Karpas-422 (cell line): ENCODE results near the gene SPRED1. TPM values are rescaled to one million over a fixed set of nuclear protein-coding genes. Genes with fewer than 3 reads are reported as not detected.

Experiments
- DNase-seq: peaks from one replicate; pipeline ENCODE4 v3.0.0-alpha.2; 2015
- H2AFZ ChIP-seq: fragments of 200-600 bp; sonication (generic); 2 replicates; pipeline ENCODE4 v1.6.1; 2014; ENCODE audit warnings: antibody characterized with exemption, low read length, mixed read lengths
- H3K27ac ChIP-seq: fragments of 200-600 bp; sonication (generic); 2 replicates; pipeline ENCODE4 v1.5.1; 2014; ENCODE audit warnings: mild to moderate bottlenecking, low read length, moderate library complexity
- H3K27me3 ChIP-seq: fragments of 200-600 bp; sonication (generic); 2 replicates; pipeline ENCODE4 v1.6.1; 2014; ENCODE audit warnings: low read length, mixed read lengths
- H3K36me3 ChIP-seq: fragments of 200-600 bp; sonication (generic); 2 replicates; pipeline ENCODE4 v1.6.1; 2014; ENCODE audit warnings: low read length, mixed read lengths; ENCODE audit not compliant: insufficient read depth
- H3K4me1 ChIP-seq: fragments of 200-600 bp; sonication (generic); 2 replicates; pipeline ENCODE4 v1.6.1; 2014; ENCODE audit warnings: mild to moderate bottlenecking, low read length, mixed read lengths
- H3K4me2 ChIP-seq: fragments of 200-600 bp; sonication (generic); 2 replicates; pipeline ENCODE4 v1.6.1; 2014; ENCODE audit warnings: low read length, low read depth, mild to moderate bottlenecking; ENCODE audit not compliant: poor library complexity, severe bottlenecking
- H3K4me3 ChIP-seq: fragments of 200-600 bp; sonication (generic); 2 replicates; pipeline ENCODE4 v1.5.1; 2014; ENCODE audit warnings: mild to moderate bottlenecking, antibody characterized with exemption, low read length, mixed read lengths
- H3K79me2 ChIP-seq: fragments of 200-600 bp; sonication (generic); 2 replicates; pipeline ENCODE4 v1.6.1; 2014; ENCODE audit warnings: mild to moderate bottlenecking, low read length, mixed read lengths
- H3K9ac ChIP-seq: fragments of 200-600 bp; sonication (generic); 2 replicates; pipeline ENCODE4 v1.6.0; 2014; ENCODE audit warnings: low read length
- H3K9me2 ChIP-seq: fragments of 200-600 bp; sonication (generic), shearing (Covaris generic); replicated peaks from 2 replicates; pipeline ENCODE4 v1.6.0; 2014; ENCODE audit warnings: mild to moderate bottlenecking, low read length, moderate library complexity; ENCODE audit not compliant: insufficient read depth
- H3K9me3 ChIP-seq: fragments of 300-700, 200-600 bp; sonication (generic); 2 replicates; pipeline ENCODE4 v1.6.1; 2014; ENCODE audit warnings: low read length, mixed read lengths
- H4K20me1 ChIP-seq: fragments of 200-600 bp; sonication (generic); 2 replicates; pipeline ENCODE4 v1.6.1; 2014; ENCODE audit warnings: mild to moderate bottlenecking, antibody characterized with exemption, low read length, low read depth; ENCODE audit not compliant: insufficient read depth
- total RNA-seq: library from RNA; depleted of rRNA; stranded (reverse); fragments of >200 nt; shearing (Covaris generic); gene quantifications from 2 replicates; pipeline ENCODE4 v1.2.3, GENCODE V29; 2014; ENCODE audit warnings: low replicate concordance; rRNA removed

Gene SPRED1
- total RNA-seq: 25.6 and 27.7 TPM in 2 replicates

DNA sequence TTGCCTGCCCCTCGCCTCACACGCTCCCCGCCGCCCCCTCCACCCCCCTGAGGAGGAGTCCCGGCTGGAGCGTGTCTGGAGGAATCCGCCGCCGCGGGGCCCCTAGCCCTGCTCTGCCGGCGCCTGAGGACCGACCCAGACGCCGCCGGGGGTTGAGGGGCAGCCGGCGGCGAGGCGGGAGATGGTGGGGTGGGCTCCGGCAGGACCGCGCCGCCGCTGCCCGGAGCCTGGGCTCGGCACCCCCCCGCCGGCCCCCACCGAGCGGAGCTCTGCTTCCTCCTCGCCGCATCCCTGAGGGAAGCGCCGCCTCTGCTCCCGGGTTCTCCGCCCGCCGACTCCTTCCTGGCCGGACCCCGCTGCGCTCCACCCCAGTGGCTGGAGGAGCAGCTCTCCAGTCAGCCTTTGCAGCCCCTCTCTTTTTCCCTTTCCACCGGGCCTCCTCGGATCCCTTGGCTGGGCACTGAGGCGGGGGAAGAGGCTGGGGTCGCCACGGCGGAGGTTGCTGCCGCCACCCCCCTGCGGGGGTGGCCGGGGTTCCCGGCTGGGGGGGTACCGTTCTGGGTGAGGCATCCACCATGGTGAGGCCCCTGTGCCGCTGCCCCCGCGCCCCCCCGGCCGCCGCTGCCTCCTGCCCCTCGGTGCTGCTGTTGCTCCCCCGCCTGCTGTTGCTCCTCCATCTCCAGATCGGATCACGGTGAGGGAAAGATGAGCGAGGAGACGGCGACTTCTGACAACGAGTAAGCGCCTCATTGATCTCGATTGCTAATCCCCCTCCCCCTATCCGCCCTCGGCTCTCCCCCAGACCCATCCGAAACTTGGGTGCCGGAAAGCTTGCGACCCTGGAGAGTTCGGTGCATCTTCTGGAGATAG lies at the start of gene SPRED1:
Gene SPRED1 (plus strand): TSS at position 356 of the 870 bp plus-strand sequence. CDS start 350 bp downstream, at position 706.
- H4K20me1 ChIP-seq: peaks cover 13% of the 10 kb centered on the region; the same call in 1 of the 2 replicates
- H2AFZ ChIP-seq: peak within 1 kb of the TSS; percentile 92
- peaks cover 55% of the 10 kb centered on the region for H3K79me2 ChIP-seq
- H3K9me2 ChIP-seq: no peaks in the 10 kb centered on the region
- no peaks in the 10 kb centered on the region for H3K9me3 ChIP-seq
- H3K27me3 ChIP-seq: no peaks in the 10 kb centered on the region
- peaks cover 50% of the 10 kb centered on the region for H3K4me1 ChIP-seq
- H3K4me3 ChIP-seq: peak within 1 kb of the TSS; percentile 89
- H3K36me3 ChIP-seq: peaks cover 5% of the 10 kb centered on the region; the same call in 1 of the 2 replicates
- H3K9ac ChIP-seq: peak within 1 kb of the TSS; percentile 96
- H3K4me2 ChIP-seq: peak within 1 kb of the TSS; percentile 90
- peak; percentile 71 for DNase-seq
- H3K27ac ChIP-seq: peak within 1 kb of the TSS; percentile 73

DNA sequence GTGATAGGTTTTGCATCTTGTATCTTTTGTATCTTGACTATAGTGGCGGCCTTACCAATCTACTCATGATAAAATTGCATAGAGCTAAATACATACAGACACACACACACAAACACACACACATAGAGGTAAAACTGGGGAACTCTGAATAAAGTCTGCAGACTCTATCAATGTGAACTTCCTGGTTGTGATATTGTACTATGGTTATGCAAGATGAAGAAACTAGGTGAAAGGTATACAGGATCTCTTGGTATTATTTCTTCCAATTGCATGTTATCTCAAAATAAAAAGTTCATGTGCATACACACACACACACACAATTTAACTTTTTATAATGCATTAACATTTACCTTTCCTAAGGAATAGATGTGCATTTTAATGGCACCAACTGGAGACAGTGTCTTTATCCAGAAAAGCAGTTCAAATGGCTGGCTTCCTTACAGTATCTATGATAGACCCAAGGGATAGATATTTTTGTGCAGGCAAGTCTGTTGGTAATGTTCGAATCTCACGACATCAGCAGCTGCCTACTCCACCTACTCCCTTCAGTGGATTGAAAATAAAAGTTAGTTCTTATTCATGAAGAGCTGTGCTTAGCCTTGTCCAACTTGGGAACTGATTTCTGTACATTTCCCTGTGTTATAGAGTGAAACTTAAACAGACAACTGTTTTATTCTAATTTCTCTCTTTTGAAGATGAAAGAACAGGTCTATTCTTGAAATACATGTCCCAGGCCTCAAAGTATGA lies 46.9 kb upstream of the SPRED1 start:
- H3K9ac ChIP-seq: no peak overlapping the region
- H2AFZ ChIP-seq: no peak overlapping the region
- H3K36me3 ChIP-seq: no peaks in the 10 kb centered on the region
- no peaks in the 10 kb centered on the region for H3K4me1 ChIP-seq
- no peaks in the 10 kb centered on the region for H3K9me2 ChIP-seq
- no peaks in the 10 kb centered on the region for H4K20me1 ChIP-seq
- peak; percentile 2 for DNase-seq
- no peaks in the 10 kb centered on the region for H3K27me3 ChIP-seq
- H3K4me2 ChIP-seq: no peak overlapping the region
- H3K9me3 ChIP-seq: no peaks in the 10 kb centered on the region
- H3K27ac ChIP-seq: no peak overlapping the region
- no peaks in the 10 kb centered on the region for H3K79me2 ChIP-seq
- no peak overlapping the region for H3K4me3 ChIP-seq

DNA sequence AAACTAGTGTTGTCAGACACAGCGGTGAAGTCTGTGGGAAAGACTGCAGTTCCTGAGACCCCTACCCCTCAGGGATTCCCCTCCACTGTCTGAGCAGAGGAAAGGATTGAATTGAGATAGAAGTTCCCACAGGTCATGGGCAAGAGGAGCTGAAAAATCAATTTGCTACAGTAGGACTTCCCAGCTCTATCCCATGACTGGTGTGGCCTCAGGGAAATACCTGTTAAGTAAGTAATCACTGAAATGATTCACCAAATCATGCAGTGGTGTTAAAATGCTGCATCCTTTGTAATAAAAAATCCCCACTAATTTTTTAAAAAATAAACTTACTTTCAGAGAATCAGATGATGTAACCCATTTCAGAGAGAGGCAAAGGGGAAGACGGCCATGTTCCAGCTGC lies 45.0 kb upstream of the SPRED1 start:
- no peaks in the 10 kb centered on the region for H3K9me2 ChIP-seq
- no peak overlapping the region for H2AFZ ChIP-seq
- H3K27me3 ChIP-seq: no peaks in the 10 kb centered on the region
- H3K4me3 ChIP-seq: no peak overlapping the region
- H3K9me3 ChIP-seq: no peaks in the 10 kb centered on the region
- DNase-seq: peak; percentile 32
- no peak overlapping the region for H3K27ac ChIP-seq
- H3K36me3 ChIP-seq: no peaks in the 10 kb centered on the region
- no peaks in the 10 kb centered on the region for H4K20me1 ChIP-seq
- H3K79me2 ChIP-seq: no peaks in the 10 kb centered on the region
- no peaks in the 10 kb centered on the region for H3K4me1 ChIP-seq
- H3K4me2 ChIP-seq: no peak overlapping the region
- no peak overlapping the region for H3K9ac ChIP-seq

DNA sequence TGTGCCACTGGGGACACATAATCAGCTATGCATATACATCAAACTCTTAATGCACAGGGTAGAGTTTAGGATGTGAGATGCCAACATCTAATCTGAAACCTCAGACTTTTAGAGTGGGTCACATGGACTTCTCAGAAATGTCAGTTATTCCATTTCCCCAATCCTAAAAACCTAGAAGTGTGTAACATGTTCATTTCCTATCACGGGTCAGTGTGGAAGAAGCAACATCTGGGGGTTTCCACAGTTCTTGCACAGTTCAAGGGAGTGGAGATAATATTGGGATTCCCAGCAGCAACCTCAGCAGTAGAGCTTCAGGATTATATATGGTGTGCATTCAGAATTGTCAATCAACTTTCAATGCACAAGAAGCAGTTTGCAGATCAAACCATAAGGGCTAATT lies 44.4 kb upstream of the SPRED1 start:
- H3K9me2 ChIP-seq: no peaks in the 10 kb centered on the region
- no peaks in the 10 kb centered on the region for H3K4me1 ChIP-seq

DNA sequence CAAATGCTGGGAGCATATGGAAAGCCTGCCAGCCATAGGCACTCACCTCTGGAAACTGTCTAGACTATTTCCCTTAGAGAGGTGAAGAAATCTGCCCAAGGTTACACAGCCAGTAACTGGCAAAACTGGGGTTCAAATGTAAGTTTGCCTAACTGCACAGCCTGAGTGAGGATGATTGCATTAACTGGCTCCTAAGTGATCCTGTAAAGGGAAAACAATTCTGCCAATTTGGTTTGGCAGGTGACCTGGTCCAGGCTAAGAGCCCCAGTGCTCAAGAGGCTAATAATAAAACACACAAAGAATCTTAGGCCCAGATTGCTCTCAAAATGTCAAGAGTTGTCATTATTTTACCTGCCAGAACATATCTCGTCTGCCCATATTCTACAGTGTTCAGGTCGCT lies 43.9 kb upstream of the SPRED1 start:
- Histone ChIP-seq H3K27me3 (no peaks in the 10 kb centered on the region), H3K79me2 (no peaks in the 10 kb centered on the region), H3K4me1 (no peaks in the 10 kb centered on the region), H3K9me2 (no peaks in the 10 kb centered on the region), H3K4me3 (no peak overlapping the region), H3K27ac (no peak overlapping the region), H4K20me1 (no peaks in the 10 kb centered on the region), H2AFZ (no peak overlapping the region), H3K9ac (no peak overlapping the region), H3K4me2 (no peak overlapping the region), H3K9me3 (no peaks in the 10 kb centered on the region), H3K36me3 (no peaks in the 10 kb centered on the region)
- peak; percentile 4 for DNase-seq

More for the DNA sequence above, 44.4 kb upstream of the SPRED1 start:
- H3K36me3 ChIP-seq: no peaks in the 10 kb centered on the region
- H3K27me3 ChIP-seq: no peaks in the 10 kb centered on the region
- no peak overlapping the region for H3K4me2 ChIP-seq
- H3K79me2 ChIP-seq: no peaks in the 10 kb centered on the region
- no peaks in the 10 kb centered on the region for H4K20me1 ChIP-seq
- no peak overlapping the region for H3K4me3 ChIP-seq
- no peak overlapping the region for H3K27ac ChIP-seq
- no peak for DNase-seq
- no peak overlapping the region for H2AFZ ChIP-seq
- H3K9me3 ChIP-seq: no peaks in the 10 kb centered on the region
- H3K9ac ChIP-seq: no peak overlapping the region

DNA sequence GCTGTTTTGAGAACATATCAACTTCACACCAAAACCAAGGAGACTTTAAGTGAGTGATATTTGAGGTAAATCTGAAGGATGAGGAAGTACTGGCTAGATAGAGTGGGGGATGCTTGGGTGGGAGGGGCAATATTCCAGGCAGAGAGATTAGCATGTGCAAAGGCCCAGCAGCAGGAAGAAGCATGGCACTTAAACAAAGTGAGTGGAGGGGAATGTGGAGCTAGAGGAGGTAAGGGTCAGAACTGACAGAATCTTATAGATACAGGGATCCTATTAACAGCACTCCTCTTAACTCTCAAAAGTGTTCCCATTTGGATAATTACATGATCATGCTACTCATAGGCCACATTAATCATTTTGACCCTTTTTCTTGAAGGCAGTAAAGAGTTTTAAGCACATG lies 41.4 kb upstream of the SPRED1 start:
- Histone ChIP-seq H3K9me2 (no peaks in the 10 kb centered on the region), H3K4me3 (no peak overlapping the region), H3K36me3 (no peaks in the 10 kb centered on the region), H3K4me2 (no peak overlapping the region), H3K9ac (no peak overlapping the region), H3K27me3 (no peaks in the 10 kb centered on the region), H3K27ac (no peak overlapping the region), H3K79me2 (no peaks in the 10 kb centered on the region), H2AFZ (no peak overlapping the region), H3K9me3 (no peaks in the 10 kb centered on the region), H3K4me1 (no peaks in the 10 kb centered on the region), H4K20me1 (no peaks in the 10 kb centered on the region)
- peak; percentile 0 for DNase-seq

DNA sequence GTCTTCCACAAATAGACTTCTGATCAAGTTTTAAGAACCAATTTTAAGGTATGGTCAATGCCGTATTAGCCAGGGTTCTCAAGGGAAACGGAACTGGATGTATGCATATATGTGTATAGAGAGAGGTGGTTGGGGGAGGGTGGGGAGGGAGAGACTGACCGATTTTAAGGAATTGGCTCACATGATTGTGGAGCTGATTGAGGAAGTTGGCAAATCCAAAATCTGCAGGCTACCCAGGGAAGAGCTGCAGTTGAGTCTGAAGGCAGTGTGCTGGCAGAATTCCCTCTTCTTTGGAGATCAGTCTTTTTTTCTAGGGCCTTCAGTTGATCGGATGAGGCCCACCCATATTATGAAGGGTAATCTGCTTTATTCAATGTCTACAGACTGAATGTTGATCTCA lies 40.8 kb upstream of the SPRED1 start:
- Histone ChIP-seq H3K9me2 (no peaks in the 10 kb centered on the region), H3K9ac (no peak overlapping the region), H3K27me3 (no peaks in the 10 kb centered on the region), H3K4me1 (no peaks in the 10 kb centered on the region), H3K4me3 (no peak overlapping the region), H3K9me3 (no peaks in the 10 kb centered on the region), H3K27ac (no peak overlapping the region), H3K36me3 (no peaks in the 10 kb centered on the region), H4K20me1 (no peaks in the 10 kb centered on the region), H3K79me2 (no peaks in the 10 kb centered on the region), H2AFZ (no peak overlapping the region), H3K4me2 (no peak overlapping the region)
- DNase-seq: peak; percentile 16

DNA sequence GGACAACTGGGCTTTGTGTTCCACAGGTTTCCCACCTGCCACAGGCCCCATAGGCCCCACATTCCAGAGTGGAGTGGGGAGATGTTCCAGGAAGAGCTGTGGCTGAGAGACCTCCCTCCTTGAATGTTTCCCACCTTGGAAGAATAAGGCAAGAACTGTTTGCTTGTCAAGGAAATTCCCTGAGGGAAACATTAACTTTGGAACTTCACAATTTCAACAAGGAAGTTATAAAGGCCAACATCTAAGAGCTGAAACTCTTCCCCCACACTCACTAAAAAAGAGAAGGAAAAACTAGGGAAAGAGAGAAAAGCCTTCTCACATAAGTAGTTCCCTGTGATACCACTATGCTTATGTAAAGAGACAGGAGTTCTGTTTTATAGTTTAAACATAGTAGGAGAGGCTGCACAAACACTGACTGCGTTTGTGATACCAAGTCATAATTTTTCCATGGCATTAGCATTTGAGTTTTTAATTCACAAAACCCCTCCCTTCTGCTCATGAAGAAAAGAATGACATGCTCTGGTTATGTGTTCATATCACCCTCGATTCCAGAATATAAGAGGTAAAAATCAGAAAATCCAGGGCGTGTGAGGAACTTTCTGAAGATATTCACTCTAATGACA lies 39.8 kb upstream of the SPRED1 start:
- Histone ChIP-seq H3K79me2 (no peaks in the 10 kb centered on the region), H3K4me3 (no peak overlapping the region), H3K27ac (no peak overlapping the region), H4K20me1 (no peaks in the 10 kb centered on the region), H3K9ac (no peak overlapping the region), H2AFZ (no peak overlapping the region), H3K9me2 (no peaks in the 10 kb centered on the region), H3K27me3 (no peaks in the 10 kb centered on the region), H3K9me3 (no peaks in the 10 kb centered on the region), H3K4me2 (no peak overlapping the region), H3K36me3 (no peaks in the 10 kb centered on the region), H3K4me1 (no peaks in the 10 kb centered on the region)
- peak; percentile 16 for DNase-seq
